ENCODE results near the gene TSPYL2.

The TSPYL2 gene

DNA sequence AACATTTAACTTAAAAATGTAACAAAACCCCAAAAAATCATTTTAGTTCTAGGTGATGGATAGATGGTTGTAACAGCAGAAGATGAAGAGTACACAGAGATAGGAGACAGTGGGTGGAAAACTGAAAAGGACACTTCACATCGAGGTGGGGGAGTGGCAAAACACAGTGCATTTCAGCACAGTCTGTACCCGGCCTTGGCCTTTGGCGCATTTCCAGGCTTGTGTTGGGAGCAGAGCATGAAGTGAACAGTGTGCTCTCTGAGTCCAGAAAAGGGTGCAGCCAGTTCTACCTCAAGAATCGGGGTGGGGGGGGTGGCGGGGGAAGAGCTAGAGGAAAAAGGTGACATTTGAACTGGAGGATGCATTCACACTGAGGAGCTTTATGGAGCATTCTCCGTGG is 4.3 kb downstream of the TSPYL2 start:
- no peak for TF ChIP-seq CTCF (IDR thresholded peaks at IDR 0.05; ENCODE audit: low read depth, low read length, missing control alignments)
- DNase-seq (ENCODE audit: extremely low read depth, low read depth), result no peak

DNA sequence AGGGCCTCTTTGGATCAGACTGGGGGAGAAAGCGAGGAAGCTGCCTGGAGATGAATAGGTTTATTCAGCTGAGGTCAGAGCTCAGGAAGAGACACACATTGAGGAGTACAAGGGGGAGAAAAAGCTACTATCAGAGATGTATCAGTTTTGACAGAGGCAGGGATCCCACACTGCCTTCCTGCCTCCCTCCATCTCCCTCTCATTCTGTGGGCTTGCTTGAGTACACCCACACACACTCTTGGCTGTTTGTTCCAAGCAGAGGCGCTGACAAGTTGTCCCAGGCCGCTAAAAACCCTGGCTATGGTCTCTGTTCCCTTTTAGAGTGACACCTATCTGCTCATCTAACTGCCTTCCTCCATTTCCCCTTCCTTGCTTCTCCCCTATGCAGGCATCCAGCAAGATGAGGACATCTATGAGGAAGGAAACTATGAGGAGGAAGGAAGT is 5.2 kb downstream of the TSPYL2 start:
- H3K4me3 ChIP-seq (replicated peaks; ENCODE audit: low read depth, low read length), result 0 out of 2 replicates have a peak overlapping the region, but pooled peaks have one; percentile 13
- no peak for TF ChIP-seq CTCF (IDR thresholded peaks at IDR 0.05; ENCODE audit: low read depth, low read length, missing control alignments)
- DNase-seq (ENCODE audit: extremely low read depth, low read depth), result no peak

More for the DNA sequence above, 4.3 kb downstream of the TSPYL2 start:
- H3K4me3 ChIP-seq (replicated peaks; ENCODE audit: low read depth, low read length), result peak overlapping the region; percentile 13; the same call in 1 of the 2 replicates

- DNase-seq (ENCODE audit: extremely low read depth, low read depth), result no peak
- H3K4me3 ChIP-seq (replicated peaks; ENCODE audit: low read depth, low read length), result peak overlapping the region; percentile 17
- TF ChIP-seq CTCF (IDR thresholded peaks at IDR 0.05; ENCODE audit: low read depth, low read length, missing control alignments), result no peak
These were observed 6.2 kb downstream of the TSPYL2 start for GRCh38 chrX:53088136-53088974.

- TF ChIP-seq CTCF (IDR thresholded peaks at IDR 0.05; ENCODE audit: low read depth, low read length, missing control alignments), result peak; percentile 71
- DNase-seq (ENCODE audit: extremely low read depth, low read depth), result no peak
- H3K4me3 ChIP-seq (replicated peaks; ENCODE audit: low read depth, low read length), result peak overlapping the region; percentile 17
These were observed 7.2 kb downstream of the TSPYL2 start for GRCh38 chrX:53089224-53089842.

DNA sequence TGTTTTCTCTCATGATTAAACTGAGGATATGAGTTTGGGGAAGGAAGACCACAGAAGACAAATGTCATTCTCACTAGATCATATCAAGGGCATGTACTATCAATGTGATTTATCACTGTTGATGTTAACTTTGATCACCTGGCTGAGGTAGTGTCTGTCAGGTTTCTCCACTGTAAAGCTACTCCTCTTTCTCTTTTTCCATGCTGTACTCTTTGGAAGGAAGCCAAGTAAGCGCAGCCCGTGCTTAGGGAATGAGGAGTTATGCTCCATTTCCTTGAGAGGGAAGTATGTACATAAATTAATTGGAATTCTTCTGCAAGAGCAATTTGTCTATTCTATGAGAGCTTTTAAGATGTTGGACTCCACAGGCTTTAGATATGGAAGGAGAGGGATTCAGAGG is 7.8 kb downstream of the TSPYL2 start:
- no peak for TF ChIP-seq CTCF (IDR thresholded peaks at IDR 0.05; ENCODE audit: low read depth, low read length, missing control alignments)
- no peak overlapping the region for H3K4me3 ChIP-seq (replicated peaks; ENCODE audit: low read depth, low read length)
- DNase-seq (ENCODE audit: extremely low read depth, low read depth), result no peak

DNA sequence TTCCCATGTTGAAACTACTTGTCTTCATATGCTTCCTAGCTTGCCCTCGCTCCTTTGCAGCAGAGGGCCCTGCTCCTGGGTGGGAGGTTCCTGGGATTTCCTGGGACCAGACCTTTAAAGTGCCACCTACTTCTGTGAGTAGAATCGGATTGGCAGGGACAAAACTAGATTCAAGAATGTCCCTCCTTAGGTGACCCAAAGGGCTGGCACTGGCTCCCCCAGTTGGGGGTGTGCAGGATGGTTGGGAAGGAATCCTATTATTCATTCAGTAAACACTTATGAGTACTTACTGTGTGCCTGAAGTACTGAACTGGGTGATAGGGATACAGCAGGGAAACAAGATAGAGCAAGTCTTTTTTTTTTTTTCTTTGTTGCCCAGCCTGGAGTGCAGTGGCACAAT is 9.2 kb downstream of the TSPYL2 start:
- no peak for DNase-seq (ENCODE audit: extremely low read depth, low read depth)
- TF ChIP-seq CTCF (IDR thresholded peaks at IDR 0.05; ENCODE audit: low read depth, low read length, missing control alignments), result no peak
- no peak overlapping the region for H3K4me3 ChIP-seq (replicated peaks; ENCODE audit: low read depth, low read length)
